Measurements from ENCODE around the gene ASGR1. TPM values are rescaled to one million over a fixed set of nuclear protein-coding genes. Genes with fewer than 3 reads are reported as not detected.

ASGR1 gene
- 18.8 TPM for total RNA-seq

GRCh38 chr17:7179317-7180254 lies at the start of gene ASGR1:
TSS of gene ASGR1 (minus strand) at chr17:7179370. CDS start at chr17:7178563, 807 bp downstream.
- DNase-seq (ENCODE audit: low spot score in 2 of 2) (no peak), FAIRE-seq (no peak)

GRCh38 chr17:7228920-7229319 lies 49.8 kb upstream of the ASGR1 start:
- FAIRE-seq (no peak), DNase-seq (ENCODE audit: low spot score in 2 of 2) (no peak)

- DNase-seq (ENCODE audit: low spot score in 2 of 2) (no peak), FAIRE-seq (no peak)
Observed at GRCh38 chr17:7226721-7227710, 47.8 kb upstream of the ASGR1 start.

GRCh38 chr17:7225711-7226331 lies 46.7 kb upstream of the ASGR1 start:
- DNase-seq (ENCODE audit: low spot score in 2 of 2) (no peak), FAIRE-seq (no peak)

DNA sequence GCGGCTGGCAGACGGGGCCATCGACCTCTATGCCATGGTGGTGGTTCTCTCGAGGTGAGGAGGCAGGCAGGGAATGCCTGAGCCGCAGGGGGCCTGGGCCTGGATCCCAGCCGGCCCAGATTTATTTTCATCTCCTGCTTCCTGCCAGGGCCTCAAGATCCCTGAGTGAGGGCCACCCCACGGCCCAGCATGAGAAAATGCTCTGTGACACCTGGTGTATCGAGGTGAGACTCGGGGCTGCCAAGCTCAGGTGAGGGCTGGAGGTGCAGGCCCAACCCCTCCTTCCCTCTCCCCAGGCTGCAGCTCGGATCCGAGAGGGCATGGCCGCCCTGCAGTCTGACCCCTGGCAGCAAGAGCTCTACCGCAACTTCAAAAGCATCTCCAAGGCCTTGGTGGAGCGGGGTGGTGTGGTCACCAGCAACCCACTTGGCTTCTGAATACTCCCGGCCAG lies 45.5 kb upstream of the ASGR1 start:
- DNase-seq (ENCODE audit: low spot score in 2 of 2) (no peak), FAIRE-seq (no peak)

- FAIRE-seq (no peak), DNase-seq (ENCODE audit: low spot score in 2 of 2) (no peak)
Observed at GRCh38 chr17:7224110-7224509, 44.9 kb upstream of the ASGR1 start.

DNA sequence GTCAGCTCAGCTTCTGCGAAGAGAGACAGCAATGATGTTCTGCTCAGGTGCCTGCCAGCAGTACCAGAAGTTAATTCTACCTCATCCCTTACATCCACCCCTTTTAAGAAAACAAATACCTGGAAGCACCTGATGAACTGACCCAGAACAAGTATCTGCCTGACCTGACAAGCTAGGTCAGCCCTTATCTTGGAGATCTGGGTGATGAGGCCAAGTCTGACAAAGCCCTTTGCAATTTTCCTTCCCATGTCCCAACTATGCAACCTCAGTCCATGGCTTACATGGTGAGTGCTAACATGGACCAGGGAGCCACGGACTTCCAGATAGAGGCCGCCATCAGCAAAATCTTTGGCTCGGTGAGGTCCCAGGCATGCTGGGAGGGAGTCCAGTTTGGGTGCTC lies 44.2 kb upstream of the ASGR1 start:
- FAIRE-seq (no peak), DNase-seq (ENCODE audit: low spot score in 2 of 2) (no peak)

DNA sequence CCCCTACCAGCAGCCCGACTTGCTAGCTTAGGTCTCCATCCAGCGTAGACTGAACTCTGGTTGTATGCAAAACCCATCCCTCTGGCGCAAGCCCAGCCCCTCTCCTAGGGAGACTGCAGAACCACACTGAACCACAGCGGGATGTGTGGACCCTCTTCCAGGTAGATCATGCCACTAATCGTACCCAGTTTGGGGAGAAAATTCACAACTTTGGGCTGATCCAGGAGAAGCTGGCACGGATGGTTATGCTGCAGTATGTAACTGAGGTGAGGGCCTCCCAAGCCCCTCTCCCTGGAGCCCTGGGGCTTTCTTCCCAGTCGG lies 43.8 kb upstream of the ASGR1 start:
- DNase-seq (ENCODE audit: low spot score in 2 of 2), result no peak
- no peak for FAIRE-seq

GRCh38 chr17:7222093-7222971 lies 43.2 kb upstream of the ASGR1 start:
- no peak for FAIRE-seq

GRCh38 chr17:7221278-7222092 lies 42.3 kb upstream of the ASGR1 start:
- no peak for DNase-seq (ENCODE audit: low spot score in 2 of 2)
- no peak for FAIRE-seq

More at GRCh38 chr17:7222093-7222971, 43.2 kb upstream of the ASGR1 start:
- DNase-seq (ENCODE audit: low spot score in 2 of 2), result no peak

DNA sequence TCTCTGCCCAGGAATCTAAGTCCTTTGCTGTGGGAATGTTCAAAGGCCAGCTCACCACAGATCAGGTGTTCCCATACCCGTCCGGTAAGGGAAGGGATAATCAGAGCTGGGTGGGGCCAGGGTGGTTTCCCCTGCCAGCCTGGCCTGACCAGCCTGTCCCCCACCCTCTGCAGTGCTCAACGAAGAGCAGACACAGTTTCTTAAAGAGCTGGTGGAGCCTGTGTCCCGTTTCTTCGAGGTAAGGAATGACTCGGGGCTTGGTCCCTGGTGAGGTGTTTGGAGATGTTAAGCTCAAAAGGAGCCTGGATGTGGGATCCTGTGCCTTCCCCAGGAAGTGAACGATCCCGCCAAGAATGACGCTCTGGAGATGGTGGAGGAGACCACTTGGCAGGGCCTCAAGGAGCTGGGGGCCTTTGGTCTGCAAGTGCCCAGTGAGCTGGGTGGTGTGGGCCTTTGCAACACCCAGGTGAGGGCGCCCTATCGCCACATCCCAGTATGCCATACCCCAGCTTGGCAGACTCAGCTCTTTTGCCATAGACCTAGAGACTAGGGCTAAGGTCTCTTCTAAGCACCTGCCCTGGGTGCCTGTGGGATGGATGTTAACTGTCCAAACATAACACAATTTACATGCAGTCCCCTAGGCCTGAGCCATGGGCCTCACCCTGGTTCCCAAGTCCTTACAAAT lies 41.6 kb upstream of the ASGR1 start:
- FAIRE-seq (no peak), DNase-seq (ENCODE audit: low spot score in 2 of 2) (no peak)

GRCh38 chr17:7219812-7220592 lies 40.8 kb upstream of the ASGR1 start, which contains the start of the genes ACADVL and DLG4:
TSS of gene ACADVL (plus strand) at chr17:7219938. CDS start at chr17:7219985, 47 bp downstream.
TSS of gene DLG4 (minus strand) at chr17:7219836.
- peak; percentile 90 to 95 for DNase-seq (ENCODE audit: low spot score in 2 of 2)
- no peak for FAIRE-seq

GRCh38 chr17:7219229-7219811 lies 40.1 kb upstream of the ASGR1 start:
- FAIRE-seq (no peak), DNase-seq (ENCODE audit: low spot score in 2 of 2) (no peak)

- DNase-seq (ENCODE audit: low spot score in 2 of 2), result no peak
- no peak for FAIRE-seq
Observed at GRCh38 chr17:7218758-7219157, 39.6 kb upstream of the ASGR1 start.

DNA sequence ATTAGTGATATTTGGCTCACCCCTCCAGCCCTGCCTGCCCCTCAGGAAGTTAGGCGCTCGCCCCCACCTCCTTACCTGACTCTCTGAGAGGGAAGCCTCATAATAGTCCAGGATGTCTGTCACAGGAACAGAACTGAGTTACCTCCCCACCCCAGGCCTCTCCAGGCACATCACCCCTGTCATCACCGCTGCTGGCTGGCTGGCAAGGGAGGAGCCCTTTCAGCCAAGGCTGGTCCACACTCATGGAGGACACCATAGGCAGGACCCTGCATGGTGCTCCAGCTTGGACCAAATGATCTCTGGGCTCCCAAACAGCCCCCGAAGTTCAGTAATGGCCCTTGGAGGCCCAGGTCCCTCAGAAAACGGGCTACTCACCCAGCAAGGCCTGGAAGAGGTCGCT lies 39.0 kb upstream of the ASGR1 start:
- DNase-seq (ENCODE audit: low spot score in 2 of 2) (no peak), FAIRE-seq (no peak)

GRCh38 chr17:7217113-7217987 lies 38.2 kb upstream of the ASGR1 start:
- FAIRE-seq (no peak), DNase-seq (ENCODE audit: low spot score in 2 of 2) (peak in 1 of 2 donors; percentile 58)

All from frontal cortex (tissue), 4 donors.